Measurements from ENCODE around the gene DPM3.
"Not testable (repeated sequence)": the region's sequence is repeated elsewhere in the genome, so short reads cannot be mapped to it uniquely, and the experiment has no call there.

The DPM3 gene

DNA sequence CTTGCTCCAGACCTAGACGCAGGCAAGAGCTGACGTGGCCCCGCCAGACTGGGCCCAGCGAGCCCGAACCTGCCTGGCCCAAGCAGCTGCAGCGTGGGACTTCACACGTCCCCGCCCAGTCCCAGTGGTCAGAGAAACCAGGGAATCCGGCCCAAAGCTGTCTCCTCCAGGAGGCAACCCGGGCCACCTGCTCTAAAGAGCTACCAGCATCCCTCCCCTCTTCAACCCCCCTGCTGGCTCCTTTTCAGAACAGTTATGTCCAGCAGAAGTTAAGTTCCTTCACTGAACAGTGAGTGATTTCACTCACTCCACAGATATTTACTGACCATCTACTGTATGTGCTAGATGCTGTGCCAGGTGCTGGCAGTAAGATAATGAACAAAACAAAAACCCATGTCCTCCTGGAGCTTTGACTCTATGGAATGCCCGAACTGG, 14.8 kb downstream of the DPM3 start:
- DNase-seq (ENCODE audit: low read depth), result no peak
- no peak overlapping the region for H3K4me3 ChIP-seq (ENCODE audit: low read length)
- TF ChIP-seq, protein P1, sequence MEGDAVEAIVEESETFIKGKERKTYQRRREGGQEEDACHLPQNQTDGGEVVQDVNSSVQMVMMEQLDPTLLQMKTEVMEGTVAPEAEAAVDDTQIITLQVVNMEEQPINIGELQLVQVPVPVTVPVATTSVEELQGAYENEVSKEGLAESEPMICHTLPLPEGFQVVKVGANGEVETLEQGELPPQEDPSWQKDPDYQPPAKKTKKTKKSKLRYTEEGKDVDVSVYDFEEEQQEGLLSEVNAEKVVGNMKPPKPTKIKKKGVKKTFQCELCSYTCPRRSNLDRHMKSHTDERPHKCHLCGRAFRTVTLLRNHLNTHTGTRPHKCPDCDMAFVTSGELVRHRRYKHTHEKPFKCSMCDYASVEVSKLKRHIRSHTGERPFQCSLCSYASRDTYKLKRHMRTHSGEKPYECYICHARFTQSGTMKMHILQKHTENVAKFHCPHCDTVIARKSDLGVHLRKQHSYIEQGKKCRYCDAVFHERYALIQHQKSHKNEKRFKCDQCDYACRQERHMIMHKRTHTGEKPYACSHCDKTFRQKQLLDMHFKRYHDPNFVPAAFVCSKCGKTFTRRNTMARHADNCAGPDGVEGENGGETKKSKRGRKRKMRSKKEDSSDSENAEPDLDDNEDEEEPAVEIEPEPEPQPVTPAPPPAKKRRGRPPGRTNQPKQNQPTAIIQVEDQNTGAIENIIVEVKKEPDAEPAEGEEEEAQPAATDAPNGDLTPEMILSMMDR (conservative IDR thresholded peaks at IDR 0.05; ENCODE audit: low read length), result no peak

DNA sequence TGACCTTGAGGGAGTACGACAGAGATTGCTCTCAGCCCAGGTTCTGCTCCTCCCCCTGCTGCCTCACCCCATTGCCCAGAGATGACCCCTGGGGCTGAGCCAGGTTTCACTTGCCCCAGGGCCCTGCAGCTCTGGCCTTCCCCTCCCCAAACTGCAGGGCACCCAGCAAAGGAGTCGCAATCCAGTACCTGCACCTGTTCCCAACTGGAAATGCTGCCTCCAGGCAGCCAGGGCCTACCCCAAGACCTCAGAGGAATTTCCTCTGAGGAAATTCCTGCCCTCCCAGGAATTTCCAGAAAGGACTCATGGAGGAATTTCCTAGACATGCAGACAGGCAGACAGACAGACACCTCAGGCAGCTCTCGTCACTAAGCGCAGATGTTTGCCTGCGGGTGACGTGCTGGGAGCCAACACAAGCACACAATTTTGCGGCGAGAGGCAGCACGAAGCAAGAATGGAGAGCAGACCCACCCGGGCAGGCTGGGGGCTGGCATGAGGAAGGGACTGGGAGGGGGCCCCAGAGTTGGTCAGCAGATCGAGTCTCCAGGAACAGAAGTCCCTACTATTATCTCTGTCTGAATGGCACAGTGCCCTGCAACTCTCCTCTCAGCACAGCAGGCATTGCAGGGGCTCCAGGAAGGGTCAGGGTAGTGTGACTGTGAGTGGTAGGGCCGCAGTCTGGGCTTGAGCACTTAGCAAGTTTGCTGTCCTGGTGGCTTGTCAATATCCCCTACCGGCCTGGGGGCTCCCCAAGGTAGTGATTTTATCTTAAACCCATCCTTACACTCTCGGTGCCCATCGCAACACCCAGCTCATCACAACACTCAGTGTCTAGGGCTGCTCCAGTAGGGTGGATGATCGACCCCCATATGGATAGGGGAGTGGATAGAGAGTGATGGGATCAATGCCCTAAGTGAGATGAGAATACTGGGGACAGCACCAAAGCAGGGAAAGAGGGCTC, 15.5 kb downstream of the DPM3 start:
- TF ChIP-seq, protein P1 (conservative IDR thresholded peaks at IDR 0.05; ENCODE audit: low read length), result no peak
- no peak overlapping the region for H3K4me3 ChIP-seq (ENCODE audit: low read length)
- no peak for DNase-seq (ENCODE audit: low read depth)

- no peak for DNase-seq (ENCODE audit: low read depth)
- H3K4me3 ChIP-seq (ENCODE audit: low read length), result no peak overlapping the region
- TF ChIP-seq, protein P1 (conservative IDR thresholded peaks at IDR 0.05; ENCODE audit: low read length), result no peak
These were observed 16.5 kb downstream of the DPM3 start for GRCh38 chr1:155123801-155124200.

DNA sequence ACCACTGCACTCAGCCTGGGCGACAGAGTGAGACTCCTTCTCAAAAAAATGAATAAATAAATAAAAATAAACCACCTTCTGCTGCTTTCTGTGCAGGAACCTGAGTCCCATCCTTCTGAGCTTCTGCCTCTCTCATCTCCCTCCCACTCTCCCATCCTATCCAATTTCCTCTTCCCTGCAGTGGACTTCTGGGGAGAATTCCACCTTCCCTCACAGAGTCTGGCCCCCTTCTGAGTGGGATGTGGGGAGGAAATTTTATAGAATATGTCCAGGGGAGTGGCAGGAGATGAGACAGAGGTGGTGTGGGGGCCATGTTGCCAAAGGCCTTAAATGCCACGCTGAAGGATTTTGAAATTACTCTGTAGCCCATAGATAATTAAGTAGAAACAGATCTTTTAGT, 18.0 kb downstream of the DPM3 start:
- TF ChIP-seq, protein P1 (conservative IDR thresholded peaks at IDR 0.05; ENCODE audit: low read length), result no peak
- H3K4me3 ChIP-seq (ENCODE audit: low read length), result no peak overlapping the region
- no peak for DNase-seq (ENCODE audit: low read depth)

GRCh38 chr1:155121249-155121648, 19.1 kb downstream of the DPM3 start:
- DNase-seq (ENCODE audit: low read depth), result no peak
- H3K4me3 ChIP-seq (ENCODE audit: low read length), result no peak overlapping the region
- TF ChIP-seq, protein P1 (conservative IDR thresholded peaks at IDR 0.05; ENCODE audit: low read length), result no peak

DNA sequence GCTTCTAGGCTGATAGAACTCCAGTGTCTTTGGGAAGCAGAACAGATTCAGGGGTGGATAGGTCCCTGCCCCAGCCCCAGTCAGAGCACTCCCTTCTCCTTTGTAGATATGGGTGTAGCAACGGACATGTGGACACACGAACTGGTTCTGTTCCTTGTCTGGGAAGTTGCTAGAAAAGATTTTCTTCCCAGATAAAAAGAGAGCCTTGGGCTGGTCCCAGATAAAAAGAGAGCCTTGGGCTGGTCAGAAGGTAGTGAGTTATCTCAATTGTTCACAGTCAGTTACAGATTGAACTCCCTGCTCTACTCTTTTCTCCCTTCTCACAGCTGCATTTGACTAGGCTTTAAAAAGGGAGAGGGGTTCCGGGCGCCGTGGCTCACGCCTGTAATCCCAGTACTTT, 20.1 kb downstream of the DPM3 start:
- TF ChIP-seq, protein P1 (conservative IDR thresholded peaks at IDR 0.05; ENCODE audit: low read length), result no peak
- H3K4me3 ChIP-seq (ENCODE audit: low read length), result no peak overlapping the region
- DNase-seq (ENCODE audit: low read depth), result no peak

DNA sequence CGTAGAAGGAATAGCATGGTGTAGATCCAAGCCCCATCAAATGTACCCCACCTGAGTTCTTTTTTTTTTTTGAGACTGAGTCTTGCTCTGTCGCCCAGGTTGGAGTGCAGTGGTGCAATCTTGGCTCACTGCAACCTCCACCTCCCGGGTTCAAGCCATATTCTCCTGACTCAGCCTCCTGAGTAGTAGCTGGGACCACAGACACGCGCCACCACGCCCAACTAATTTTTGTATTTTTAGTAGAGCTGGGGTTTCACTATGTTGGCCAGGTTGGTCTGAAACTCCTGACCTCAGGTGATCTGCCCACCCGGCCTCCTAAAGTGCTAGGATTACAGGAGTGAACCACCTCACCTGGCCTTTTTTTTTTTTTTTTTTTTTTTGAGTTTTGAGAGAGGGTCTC, 22.2 kb downstream of the DPM3 start:
- DNase-seq (ENCODE audit: low read depth); H3K4me3 ChIP-seq (ENCODE audit: low read length): not testable (repeated sequence)
